Activated CD4-positive, alpha-beta memory T cell treated with anti-CD3 and anti-CD28 coated beads for 36 hours (primary cell): ENCODE data around the gene RALGPS1. TPM values are rescaled to one million over a fixed set of nuclear protein-coding genes. Genes with fewer than 3 reads are reported as not detected.
"Not testable (repeated sequence)": the region's sequence is repeated elsewhere in the genome, so short reads cannot be mapped to it uniquely, and the experiment has no call there.

Source experiments
- CTCF ChIA-PET: fragments of 350-600 bp; sonication (Branson Sonifier 250); formaldehyde crosslinking; loops from one replicate; lab custom pipeline; 2021; ENCODE audit warnings: antibody characterized with exemption, inconsistent platforms; lab: Charles Lee
- POLR2A ChIA-PET: fragments of 350-600 bp; sonication (Branson Sonifier 250); formaldehyde crosslinking; loops from one replicate; lab custom pipeline; 2021; ENCODE audit warnings: antibody characterized with exemption; lab: Charles Lee
- DNase-seq: peaks from one replicate; pipeline ENCODE4 v3.0.0-alpha.2; 2020
- H3K27ac Mint-ChIP-seq: one replicate; pipeline ENCODE4 v1.8.0; 2021; ENCODE audit warnings: mixed read lengths
- H3K27me3 Mint-ChIP-seq: one replicate; pipeline ENCODE4 v1.8.0; 2021; ENCODE audit warnings: mixed read lengths
- H3K36me3 Mint-ChIP-seq: one replicate; pipeline ENCODE4 v1.8.0; 2021; ENCODE audit warnings: mixed read lengths
- H3K4me1 Mint-ChIP-seq: one replicate; pipeline ENCODE4 v1.8.0; 2021; ENCODE audit warnings: low read depth, mixed read lengths
- H3K4me3 Mint-ChIP-seq: one replicate; pipeline ENCODE4 v1.8.0; 2021; ENCODE audit warnings: mild to moderate bottlenecking, mixed read lengths
- H3K9me3 Mint-ChIP-seq: one replicate; pipeline ENCODE4 v1.8.0; 2021; ENCODE audit warnings: mixed read lengths
- intact Hi-C: fragments of 100-400 bp; cut with micrococcal nuclease; formaldehyde crosslinking; loops from one replicate; pipeline ENCODE4 v1.15.1; 2023
- total RNA-seq, 2 experiments: library from RNA; stranded (reverse); gene quantifications; one replicate each; pipeline ENCODE4 v1.2.3, GENCODE V29; 2021

The RALGPS1 gene
- total RNA-seq, 2 experiments from 2014 or later, result 2.1 to 3.1 TPM

- no peak overlapping the region for H3K27ac Mint-ChIP-seq
- no peaks in the 10 kb centered on the region for H3K4me1 Mint-ChIP-seq
- intact Hi-C loops, result no loop called here
- H3K27me3 Mint-ChIP-seq, result no peaks in the 10 kb centered on the region
- H3K4me3 Mint-ChIP-seq, result no peak overlapping the region
- no peaks in the 10 kb centered on the region for H3K9me3 Mint-ChIP-seq
- CTCF ChIA-PET, result interaction anchor here (1.0 kb wide), 1 partner anchor 198 kb away, joined by 3 read pairs; no protein-coding TSS in a partner anchor
- POLR2A ChIA-PET, result no interaction called here
- no peaks in the 10 kb centered on the region for H3K36me3 Mint-ChIP-seq
- no peak for DNase-seq
Observed at GRCh38 chr9:127139071-127139731, 224.6 kb downstream of the RALGPS1 start.

GRCh38 chr9:127139775-127140174 is 225.2 kb downstream of the RALGPS1 start:
- H3K27ac Mint-ChIP-seq, result no peak overlapping the region
- no peaks in the 10 kb centered on the region for H3K9me3 Mint-ChIP-seq
- H3K4me3 Mint-ChIP-seq, result no peak overlapping the region
- no peaks in the 10 kb centered on the region for H3K36me3 Mint-ChIP-seq
- ChIA-PET CTCF (no interaction called here), POLR2A (no interaction called here)
- intact Hi-C loops, result no loop called here
- no peak for DNase-seq
- no peaks in the 10 kb centered on the region for H3K4me1 Mint-ChIP-seq
- no peaks in the 10 kb centered on the region for H3K27me3 Mint-ChIP-seq

- no peaks in the 10 kb centered on the region for H3K27me3 Mint-ChIP-seq
- ChIA-PET POLR2A (no interaction called here), CTCF (no interaction called here)
- H3K9me3 Mint-ChIP-seq, result no peaks in the 10 kb centered on the region
- no peaks in the 10 kb centered on the region for H3K4me1 Mint-ChIP-seq
- intact Hi-C loops, result no loop called here
- H3K4me3 Mint-ChIP-seq, result no peak overlapping the region
- no peak for DNase-seq
- H3K36me3 Mint-ChIP-seq, result no peaks in the 10 kb centered on the region
- H3K27ac Mint-ChIP-seq, result no peak overlapping the region
Observed at GRCh38 chr9:127140181-127140580, 225.6 kb downstream of the RALGPS1 start.

GRCh38 chr9:127140842-127141675 is 226.5 kb downstream of the RALGPS1 start:
- Mint-ChIP-seq H3K4me1 (no peaks in the 10 kb centered on the region), H3K27ac (no peak overlapping the region), H3K4me3 (no peak overlapping the region), H3K9me3 (peaks cover under 1% of the 10 kb centered on the region), H3K36me3 (no peaks in the 10 kb centered on the region), H3K27me3 (no peaks in the 10 kb centered on the region)
- intact Hi-C loops, result no loop called here
- no peak for DNase-seq
- ChIA-PET CTCF (no interaction called here), POLR2A (no interaction called here)

GRCh38 chr9:127142291-127142690 is 227.7 kb downstream of the RALGPS1 start:
- ChIA-PET POLR2A (no interaction called here), CTCF (no interaction called here)
- Mint-ChIP-seq H3K4me3 (no peak overlapping the region), H3K4me1 (no peaks in the 10 kb centered on the region), H3K27me3 (no peaks in the 10 kb centered on the region), H3K36me3 (peaks cover 2% of the 10 kb centered on the region), H3K9me3 (peaks cover 3% of the 10 kb centered on the region), H3K27ac (no peak overlapping the region)
- DNase-seq, result no peak
- intact Hi-C loops, result no loop called here

- intact Hi-C loops, result no loop called here
- CTCF ChIA-PET, result no interaction called here
Observed at GRCh38 chr9:127142931-127143464, 228.4 kb downstream of the RALGPS1 start.

GRCh38 chr9:127143920-127144465 is 229.4 kb downstream of the RALGPS1 start:
- CTCF ChIA-PET, result no interaction called here
- no peaks in the 10 kb centered on the region for H3K27me3 Mint-ChIP-seq
- no peak for DNase-seq
- intact Hi-C loops, result no loop called here
- H3K4me3 Mint-ChIP-seq, result no peak overlapping the region
- no peaks in the 10 kb centered on the region for H3K4me1 Mint-ChIP-seq
- POLR2A ChIA-PET, result no interaction called here
- H3K9me3 Mint-ChIP-seq, result peaks cover 3% of the 10 kb centered on the region
- peaks cover 3% of the 10 kb centered on the region for H3K36me3 Mint-ChIP-seq
- H3K27ac Mint-ChIP-seq, result no peak overlapping the region

More at GRCh38 chr9:127142931-127143464, 228.4 kb downstream of the RALGPS1 start:
- Mint-ChIP-seq H3K27ac (no peak overlapping the region), H3K36me3 (peaks cover 3% of the 10 kb centered on the region), H3K27me3 (no peaks in the 10 kb centered on the region), H3K4me3 (no peak overlapping the region), H3K9me3 (peaks cover 3% of the 10 kb centered on the region), H3K4me1 (no peaks in the 10 kb centered on the region)
- POLR2A ChIA-PET, result no interaction called here
- DNase-seq, result no peak

- intact Hi-C loops, result no loop called here
- Mint-ChIP-seq H3K9me3 (peaks cover 3% of the 10 kb centered on the region), H3K27ac (no peak overlapping the region), H3K27me3 (no peaks in the 10 kb centered on the region), H3K4me1 (no peaks in the 10 kb centered on the region), H3K36me3 (peaks cover 3% of the 10 kb centered on the region), H3K4me3 (no peak overlapping the region)
- DNase-seq, result no peak
- ChIA-PET POLR2A (no interaction called here), CTCF (no interaction called here)
Observed at GRCh38 chr9:127144670-127145445, 230.3 kb downstream of the RALGPS1 start.

- POLR2A ChIA-PET, H3K4me3 Mint-ChIP-seq, intact Hi-C loops, H3K4me1 Mint-ChIP-seq, H3K27me3 Mint-ChIP-seq, CTCF ChIA-PET, H3K9me3 Mint-ChIP-seq, DNase-seq, H3K36me3 Mint-ChIP-seq, H3K27ac Mint-ChIP-seq: not testable (repeated sequence)
Observed at GRCh38 chr9:127146841-127147240, 232.3 kb downstream of the RALGPS1 start.

- CTCF ChIA-PET, result no interaction called here
- Mint-ChIP-seq H3K27ac (no peak overlapping the region), H3K4me1 (no peaks in the 10 kb centered on the region), H3K9me3 (peaks cover 3% of the 10 kb centered on the region), H3K36me3 (peaks cover 3% of the 10 kb centered on the region), H3K4me3 (no peak overlapping the region), H3K27me3 (no peaks in the 10 kb centered on the region)
- intact Hi-C loops, result no loop called here
- no peak for DNase-seq
- POLR2A ChIA-PET, result no interaction called here
Observed at GRCh38 chr9:127147251-127147650, 232.7 kb downstream of the RALGPS1 start.

- H3K4me1 Mint-ChIP-seq, result no peaks in the 10 kb centered on the region
Observed at GRCh38 chr9:127148014-127148413, 233.4 kb downstream of the RALGPS1 start.

GRCh38 chr9:127149010-127149409 is 234.4 kb downstream of the RALGPS1 start:
- no peak overlapping the region for H3K4me3 Mint-ChIP-seq
- CTCF ChIA-PET, result no interaction called here
- intact Hi-C loops, result no loop called here

More at GRCh38 chr9:127148014-127148413, 233.4 kb downstream of the RALGPS1 start:
- POLR2A ChIA-PET, result no interaction called here
- DNase-seq, result no peak
- peaks cover 5% of the 10 kb centered on the region for H3K27me3 Mint-ChIP-seq
- intact Hi-C loops, result no loop called here
- H3K27ac Mint-ChIP-seq, result no peak overlapping the region
- H3K9me3 Mint-ChIP-seq, result peaks cover 3% of the 10 kb centered on the region
- CTCF ChIA-PET, result no interaction called here
- no peak overlapping the region for H3K4me3 Mint-ChIP-seq
- peaks cover 3% of the 10 kb centered on the region for H3K36me3 Mint-ChIP-seq

More at GRCh38 chr9:127149010-127149409, 234.4 kb downstream of the RALGPS1 start:
- Mint-ChIP-seq H3K9me3 (peaks cover 3% of the 10 kb centered on the region), H3K27ac (no peak overlapping the region), H3K36me3 (peaks cover 3% of the 10 kb centered on the region), H3K27me3 (peaks cover 7% of the 10 kb centered on the region), H3K4me1 (peaks cover 4% of the 10 kb centered on the region)
- no peak for DNase-seq
- POLR2A ChIA-PET, result no interaction called here
